ENCODE results near the gene CDSN.

DNA sequence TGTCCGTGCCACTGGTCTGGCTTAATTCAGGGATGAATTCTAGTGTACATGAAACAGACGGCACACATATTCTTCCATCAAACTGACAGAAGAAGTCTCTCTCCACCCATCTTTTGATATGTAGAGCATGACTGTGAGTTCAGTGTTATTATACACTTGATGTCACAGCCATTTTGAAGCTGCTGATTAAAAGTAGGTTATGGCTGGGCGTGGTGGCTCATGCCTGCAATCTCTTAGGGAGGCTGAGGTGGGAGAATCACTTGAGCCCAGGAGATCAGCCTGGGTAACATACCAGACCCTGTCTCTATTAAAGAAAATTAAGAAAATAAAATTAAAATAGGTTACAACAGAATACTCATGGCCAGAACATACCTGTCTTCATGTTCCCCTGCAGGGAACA is 28.6 kb downstream of the CDSN start:
- TF ChIP-seq GABPA (IDR thresholded peaks at IDR 0.05; ENCODE audit: low read depth): no peak
- TF ChIP-seq CTCF (IDR thresholded peaks at IDR 0.05; ENCODE audit: insufficient read depth, low read length): no peak
- TF ChIP-seq, protein P1, sequence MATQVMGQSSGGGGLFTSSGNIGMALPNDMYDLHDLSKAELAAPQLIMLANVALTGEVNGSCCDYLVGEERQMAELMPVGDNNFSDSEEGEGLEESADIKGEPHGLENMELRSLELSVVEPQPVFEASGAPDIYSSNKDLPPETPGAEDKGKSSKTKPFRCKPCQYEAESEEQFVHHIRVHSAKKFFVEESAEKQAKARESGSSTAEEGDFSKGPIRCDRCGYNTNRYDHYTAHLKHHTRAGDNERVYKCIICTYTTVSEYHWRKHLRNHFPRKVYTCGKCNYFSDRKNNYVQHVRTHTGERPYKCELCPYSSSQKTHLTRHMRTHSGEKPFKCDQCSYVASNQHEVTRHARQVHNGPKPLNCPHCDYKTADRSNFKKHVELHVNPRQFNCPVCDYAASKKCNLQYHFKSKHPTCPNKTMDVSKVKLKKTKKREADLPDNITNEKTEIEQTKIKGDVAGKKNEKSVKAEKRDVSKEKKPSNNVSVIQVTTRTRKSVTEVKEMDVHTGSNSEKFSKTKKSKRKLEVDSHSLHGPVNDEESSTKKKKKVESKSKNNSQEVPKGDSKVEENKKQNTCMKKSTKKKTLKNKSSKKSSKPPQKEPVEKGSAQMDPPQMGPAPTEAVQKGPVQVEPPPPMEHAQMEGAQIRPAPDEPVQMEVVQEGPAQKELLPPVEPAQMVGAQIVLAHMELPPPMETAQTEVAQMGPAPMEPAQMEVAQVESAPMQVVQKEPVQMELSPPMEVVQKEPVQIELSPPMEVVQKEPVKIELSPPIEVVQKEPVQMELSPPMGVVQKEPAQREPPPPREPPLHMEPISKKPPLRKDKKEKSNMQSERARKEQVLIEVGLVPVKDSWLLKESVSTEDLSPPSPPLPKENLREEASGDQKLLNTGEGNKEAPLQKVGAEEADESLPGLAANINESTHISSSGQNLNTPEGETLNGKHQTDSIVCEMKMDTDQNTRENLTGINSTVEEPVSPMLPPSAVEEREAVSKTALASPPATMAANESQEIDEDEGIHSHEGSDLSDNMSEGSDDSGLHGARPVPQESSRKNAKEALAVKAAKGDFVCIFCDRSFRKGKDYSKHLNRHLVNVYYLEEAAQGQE (IDR thresholded peaks at IDR 0.05; ENCODE audit: insufficient replicate concordance, low read depth): no peak
- no peak for TF ChIP-seq POLR2AphosphoS5 (IDR thresholded peaks at IDR 0.05; ENCODE audit: low read depth)
